ENCODE data around the gene IFNG. TPM values are rescaled to one million over a fixed set of nuclear protein-coding genes. Genes with fewer than 3 reads are reported as not detected.

IFNG gene
- total RNA-seq, 5 donors from 2014 or later (not counting 1 experiment from before 2014, with no cell fraction given): 0.53 to 11.8 (median 1.6) TPM

GRCh38 chr12:68109001-68109400, 50.5 kb downstream of the IFNG start:
- Histone ChIP-seq H3K9me3 (no peaks in the 10 kb centered on the region), H3K27me3 (replicated peaks in 1 of 2; ENCODE audit: control insufficient read depth in 2 of 2, extremely low read depth in 1 of 2, insufficient read depth in 2 of 2, low read length in 1 of 2) (no peaks in the 10 kb centered on the region), H3K4me3 (ENCODE audit: control insufficient read depth in 1 of 2, extremely low read depth in 1 of 2, low read length in 1 of 2) (no peak overlapping the region), H3K27ac (ENCODE audit: low read length) (no peak overlapping the region), H3K36me3 (ENCODE audit: control insufficient read depth in 2 of 2, extremely low read depth in 1 of 2, insufficient read depth in 1 of 2, low read length in 1 of 2) (no peaks in the 10 kb centered on the region), H3K4me1 (ENCODE audit: control insufficient read depth in 1 of 2, extremely low read depth in 1 of 2, insufficient read depth in 2 of 2, low read length in 2 of 2) (peaks cover 0 to 3% of the 10 kb centered on the region in 2 experiments)
- Mint-ChIP-seq H3K9me3 (no peaks in the 10 kb centered on the region), H3K4me3 (no peak overlapping the region), H3K27ac (no peak overlapping the region), H3K4me1 (peaks cover 0 to 6% (median 0%) of the 10 kb centered on the region in 3 donors), H3K36me3 (no peaks in the 10 kb centered on the region), H3K27me3 (no peaks in the 10 kb centered on the region)
- ATAC-seq (replicated peaks in 1 of 4) (no peak), DNase-seq (no peak)
- ChIA-PET POLR2A (no interaction called here), CTCF (no interaction called here)

DNA sequence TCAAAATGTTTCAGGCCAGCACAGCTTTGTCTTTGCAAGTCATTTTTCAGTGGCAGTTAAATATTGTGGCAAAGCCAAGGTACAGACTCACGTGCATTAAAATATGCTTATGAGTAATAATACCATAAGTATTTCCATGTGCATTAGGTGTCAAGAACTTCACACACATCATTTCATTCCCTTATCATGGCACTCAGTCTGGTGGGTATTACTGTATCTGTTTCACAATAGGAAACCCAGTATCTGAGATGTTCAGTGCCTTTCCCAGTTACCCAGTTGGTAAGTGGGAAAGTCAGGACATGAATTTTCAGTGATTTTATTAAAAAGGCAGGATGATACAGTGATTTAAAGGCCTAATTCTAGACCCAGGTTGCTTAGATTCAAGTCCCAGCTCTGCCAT, 52.9 kb downstream of the IFNG start:
- Histone ChIP-seq H3K36me3 (ENCODE audit: control insufficient read depth in 2 of 2, extremely low read depth in 1 of 2, insufficient read depth in 1 of 2, low read length in 1 of 2) (no peaks in the 10 kb centered on the region), H3K4me1 (ENCODE audit: control insufficient read depth in 1 of 2, extremely low read depth in 1 of 2, insufficient read depth in 2 of 2, low read length in 2 of 2) (no peaks in the 10 kb centered on the region), H3K27ac (ENCODE audit: low read length) (no peak overlapping the region), H3K9me3 (no peaks in the 10 kb centered on the region), H3K4me3 (ENCODE audit: control insufficient read depth in 1 of 2, extremely low read depth in 1 of 2, low read length in 1 of 2) (no peak overlapping the region), H3K27me3 (replicated peaks in 1 of 2; ENCODE audit: control insufficient read depth in 2 of 2, extremely low read depth in 1 of 2, insufficient read depth in 2 of 2, low read length in 1 of 2) (no peaks in the 10 kb centered on the region)
- Mint-ChIP-seq H3K27me3 (no peaks in the 10 kb centered on the region), H3K9me3 (no peaks in the 10 kb centered on the region), H3K27ac (no peak overlapping the region), H3K36me3 (no peaks in the 10 kb centered on the region), H3K4me3 (no peak overlapping the region), H3K4me1 (no peaks in the 10 kb centered on the region)
- ChIA-PET CTCF (interaction anchor here in 1 of 2 donors (1.6 kb wide), 1 partner anchor 52 kb away, joined by 6 read pairs; no protein-coding TSS in a partner anchor), POLR2A (no interaction called here)
- DNase-seq: no peak
- no peak for ATAC-seq (replicated peaks in 1 of 4)
- no CpG with 5 or more reads among the region's 1 CpG for WGBS (ENCODE audit: insufficient coverage)

DNA sequence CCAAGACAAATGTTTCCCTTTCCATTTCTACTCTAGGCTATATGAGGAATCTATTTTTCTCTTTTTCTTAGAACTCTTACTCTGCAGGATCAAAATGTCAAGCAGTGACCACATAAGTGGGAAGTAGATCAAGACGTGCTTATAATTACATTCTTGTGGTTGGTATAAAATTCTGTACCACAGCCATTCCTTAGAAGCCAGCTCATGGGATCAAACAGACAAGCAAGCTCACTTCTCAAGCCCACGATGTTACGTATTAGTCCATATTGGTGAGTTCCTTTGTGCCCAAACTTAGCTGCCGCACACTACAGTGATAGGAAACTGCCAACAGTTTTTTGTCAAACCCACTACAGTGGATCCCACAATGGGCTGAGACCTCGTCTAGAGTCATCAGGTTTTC, 53.4 kb downstream of the IFNG start:
- CTCF ChIA-PET: no interaction called here
- Mint-ChIP-seq H3K4me1 (no peaks in the 10 kb centered on the region), H3K9me3 (no peaks in the 10 kb centered on the region), H3K27ac (no peak overlapping the region), H3K4me3 (no peak overlapping the region), H3K36me3 (no peaks in the 10 kb centered on the region), H3K27me3 (no peaks in the 10 kb centered on the region)
- Histone ChIP-seq H3K4me3 (ENCODE audit: control insufficient read depth in 1 of 2, extremely low read depth in 1 of 2, low read length in 1 of 2) (no peak overlapping the region), H3K36me3 (ENCODE audit: control insufficient read depth in 2 of 2, extremely low read depth in 1 of 2, insufficient read depth in 1 of 2, low read length in 1 of 2) (no peaks in the 10 kb centered on the region), H3K27ac (ENCODE audit: low read length) (no peak overlapping the region), H3K27me3 (replicated peaks in 1 of 2; ENCODE audit: control insufficient read depth in 2 of 2, extremely low read depth in 1 of 2, insufficient read depth in 2 of 2, low read length in 1 of 2) (no peaks in the 10 kb centered on the region), H3K9me3 (no peaks in the 10 kb centered on the region), H3K4me1 (ENCODE audit: control insufficient read depth in 1 of 2, extremely low read depth in 1 of 2, insufficient read depth in 2 of 2, low read length in 2 of 2) (no peaks in the 10 kb centered on the region)
- whole genome bisulfite sequencing (ENCODE audit: insufficient coverage): 77% methylated on average over 4 of the region's 5 CpGs
- POLR2A ChIA-PET: no interaction called here
- DNase-seq: no peak
- no peak for ATAC-seq (replicated peaks in 1 of 4)

Other genes starting within 250 kb of the IFNG start
- gene IFNG-AS1, start 170.3 kb downstream of the IFNG start, total RNA-seq: 1 to 10 TPM; 1.2 to 6.2 (median 3.3) TPM
- gene IL26, start 66.1 kb upstream of the IFNG start, total RNA-seq: under 1 TPM in 1 of 5 donors, not detected in 4; 0.39 TPM
- under 1 TPM in 1 of 5 donors, not detected in 4; 0.63 TPM for gene IL22, start 93.9 kb upstream of the IFNG start, total RNA-seq
- gene MDM1, start 172.6 kb upstream of the IFNG start, total RNA-seq: 10 to 100 TPM; 21.1 to 25.7 (median 23.8) TPM